ENCODE measurements around the gene ATP8A2. TPM values are rescaled to one million over a fixed set of nuclear protein-coding genes. Genes with fewer than 3 reads are reported as not detected.

The ATP8A2 gene
- polyA plus RNA-seq, 5 donors: 9.1 to 13.1 (median 12.3) TPM

GRCh38 chr13:25847635-25848626 lies 476.2 kb downstream of the ATP8A2 start:
- DNase-seq: no peak

- no peak for DNase-seq
These were observed 477.3 kb downstream of the ATP8A2 start for GRCh38 chr13:25848812-25849745.

- no peak for DNase-seq
These were observed 486.1 kb downstream of the ATP8A2 start for GRCh38 chr13:25857830-25858229.

- no peak for DNase-seq
These were observed 487.8 kb downstream of the ATP8A2 start for GRCh38 chr13:25859528-25859927.

- DNase-seq: no peak
These were observed 488.5 kb downstream of the ATP8A2 start for GRCh38 chr13:25860265-25860664.

GRCh38 chr13:25860862-25861261 lies 489.1 kb downstream of the ATP8A2 start:
- DNase-seq: no peak

- DNase-seq: no peak
These were observed 490.4 kb downstream of the ATP8A2 start for GRCh38 chr13:25862156-25862555.

- no peak for DNase-seq
These were observed 492.3 kb downstream of the ATP8A2 start for GRCh38 chr13:25864116-25864515.

GRCh38 chr13:25864936-25865335 lies 493.2 kb downstream of the ATP8A2 start:
- DNase-seq: no peak

GRCh38 chr13:25865391-25865790 lies 493.6 kb downstream of the ATP8A2 start:
- DNase-seq: no peak

- DNase-seq: no peak
These were observed 495.3 kb downstream of the ATP8A2 start for GRCh38 chr13:25867038-25867437.

- no peak for DNase-seq
These were observed 496.7 kb downstream of the ATP8A2 start for GRCh38 chr13:25868490-25868889.

- DNase-seq: no peak
These were observed 498.2 kb downstream of the ATP8A2 start for GRCh38 chr13:25869941-25870340.

- no peak for DNase-seq
These were observed 499.8 kb downstream of the ATP8A2 start for GRCh38 chr13:25871389-25872125.

- no peak for DNase-seq
These were observed 500.9 kb downstream of the ATP8A2 start for GRCh38 chr13:25872481-25873241.

GRCh38 chr13:25873242-25873612 lies 501.5 kb downstream of the ATP8A2 start:
- no peak for DNase-seq

GRCh38 chr13:25874064-25874737 lies 502.4 kb downstream of the ATP8A2 start:
- DNase-seq: no peak

- DNase-seq: no peak
These were observed 503.1 kb downstream of the ATP8A2 start for GRCh38 chr13:25874907-25875306.

- no peak for DNase-seq
These were observed 504.5 kb downstream of the ATP8A2 start for GRCh38 chr13:25876247-25876646.

GRCh38 chr13:25879466-25879865 lies 507.7 kb downstream of the ATP8A2 start:
- DNase-seq: no peak
